ENCODE data around the gene HMCN1.
"Not testable (repeated sequence)": the region's sequence is repeated elsewhere in the genome, so short reads cannot be mapped to it uniquely, and the experiment has no call there.

The HMCN1 gene

DNA sequence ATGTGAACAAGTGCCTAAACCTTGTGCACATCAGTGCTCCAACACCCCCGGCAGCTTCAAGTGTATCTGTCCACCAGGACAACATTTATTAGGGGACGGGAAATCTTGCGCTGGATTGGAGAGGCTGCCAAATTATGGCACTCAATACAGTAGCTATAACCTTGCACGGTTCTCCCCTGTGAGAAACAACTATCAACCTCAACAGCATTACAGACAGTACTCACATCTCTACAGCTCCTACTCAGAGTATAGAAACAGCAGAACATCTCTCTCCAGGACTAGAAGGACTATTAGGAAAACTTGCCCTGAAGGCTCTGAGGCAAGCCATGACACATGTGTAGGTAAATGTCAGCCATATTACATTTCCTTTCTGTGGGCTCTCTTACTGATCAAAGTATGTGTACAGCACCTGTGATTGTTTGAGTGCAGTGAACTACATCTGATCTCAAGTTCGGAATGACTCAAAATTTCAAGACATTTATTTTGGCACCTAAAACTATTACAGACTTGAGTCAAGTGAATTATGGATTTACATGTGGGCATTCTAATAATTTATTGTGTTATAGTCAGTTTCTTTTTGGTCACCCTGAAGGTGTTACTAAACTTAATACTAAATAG lies 444.3 kb downstream of the HMCN1 start:
- DNase-seq: no peak
- Histone ChIP-seq H3K4me1 (no peaks in the 10 kb centered on the region), H3K4me3 (ENCODE audit: low read depth, low read length) (no peak overlapping the region; the same call in 1 of the 2 replicates), H3K9me3 (no peaks in the 10 kb centered on the region), H3K27me3 (no peaks in the 10 kb centered on the region), H3K36me3 (no peaks in the 10 kb centered on the region)
- TF ChIP-seq, protein P1, sequence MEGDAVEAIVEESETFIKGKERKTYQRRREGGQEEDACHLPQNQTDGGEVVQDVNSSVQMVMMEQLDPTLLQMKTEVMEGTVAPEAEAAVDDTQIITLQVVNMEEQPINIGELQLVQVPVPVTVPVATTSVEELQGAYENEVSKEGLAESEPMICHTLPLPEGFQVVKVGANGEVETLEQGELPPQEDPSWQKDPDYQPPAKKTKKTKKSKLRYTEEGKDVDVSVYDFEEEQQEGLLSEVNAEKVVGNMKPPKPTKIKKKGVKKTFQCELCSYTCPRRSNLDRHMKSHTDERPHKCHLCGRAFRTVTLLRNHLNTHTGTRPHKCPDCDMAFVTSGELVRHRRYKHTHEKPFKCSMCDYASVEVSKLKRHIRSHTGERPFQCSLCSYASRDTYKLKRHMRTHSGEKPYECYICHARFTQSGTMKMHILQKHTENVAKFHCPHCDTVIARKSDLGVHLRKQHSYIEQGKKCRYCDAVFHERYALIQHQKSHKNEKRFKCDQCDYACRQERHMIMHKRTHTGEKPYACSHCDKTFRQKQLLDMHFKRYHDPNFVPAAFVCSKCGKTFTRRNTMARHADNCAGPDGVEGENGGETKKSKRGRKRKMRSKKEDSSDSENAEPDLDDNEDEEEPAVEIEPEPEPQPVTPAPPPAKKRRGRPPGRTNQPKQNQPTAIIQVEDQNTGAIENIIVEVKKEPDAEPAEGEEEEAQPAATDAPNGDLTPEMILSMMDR (IDR thresholded peaks at IDR 0.05; ENCODE audit: low read depth, low read length): no peak

DNA sequence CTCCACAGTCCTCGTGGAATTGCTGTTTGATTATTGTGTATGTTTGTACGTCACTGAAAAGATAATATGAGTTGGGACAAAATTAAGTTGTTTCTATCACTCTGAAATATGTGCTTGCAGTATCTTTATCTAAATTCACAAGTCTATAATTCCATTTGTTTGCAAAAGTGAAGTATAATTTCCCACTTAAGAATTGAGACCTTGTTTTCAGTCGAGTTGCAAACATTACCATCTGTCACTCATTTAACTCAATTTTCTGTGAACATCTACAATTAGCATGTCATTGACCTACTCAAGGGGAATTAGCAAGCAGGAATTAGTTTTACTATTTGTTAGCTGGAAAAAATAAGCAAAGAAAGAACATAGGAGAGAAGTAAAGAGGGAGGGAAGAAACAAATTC lies 445.0 kb downstream of the HMCN1 start:
- DNase-seq: no peak
- Histone ChIP-seq H3K4me1 (no peaks in the 10 kb centered on the region), H3K9me3 (no peaks in the 10 kb centered on the region), H3K4me3 (ENCODE audit: low read depth, low read length) (peak overlapping the region; percentile 19), H3K27me3 (no peaks in the 10 kb centered on the region), H3K36me3 (no peaks in the 10 kb centered on the region)
- TF ChIP-seq, protein P1 (IDR thresholded peaks at IDR 0.05; ENCODE audit: low read depth, low read length): no peak

DNA sequence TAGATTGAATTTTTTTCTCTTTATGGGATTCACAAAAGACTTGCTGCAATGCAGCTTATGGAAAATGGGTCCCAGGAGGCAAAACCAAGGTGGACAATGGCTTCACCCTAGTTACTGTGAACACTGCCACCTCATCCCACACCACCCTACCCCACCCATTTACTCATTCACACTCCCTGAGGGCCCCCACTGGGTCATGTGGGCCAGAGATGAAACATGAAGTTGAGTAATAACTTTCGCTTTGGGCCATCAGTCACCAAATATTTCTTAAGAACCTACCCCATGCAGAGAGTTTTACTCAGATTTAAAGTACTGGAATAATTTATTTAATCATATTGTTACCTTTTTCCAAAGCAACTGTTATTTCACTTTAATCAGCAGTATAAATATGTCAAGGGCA lies 449.0 kb downstream of the HMCN1 start:
- no peaks in the 10 kb centered on the region for H3K9me3 ChIP-seq
- no peak overlapping the region for H3K4me3 ChIP-seq (ENCODE audit: low read depth, low read length)
- H3K4me1 ChIP-seq: no peaks in the 10 kb centered on the region
- DNase-seq: no peak
- TF ChIP-seq, protein P1 (IDR thresholded peaks at IDR 0.05; ENCODE audit: low read depth, low read length): no peak
- H3K27me3 ChIP-seq: no peaks in the 10 kb centered on the region; the same call in 1 of the 2 replicates
- no peaks in the 10 kb centered on the region for H3K36me3 ChIP-seq

DNA sequence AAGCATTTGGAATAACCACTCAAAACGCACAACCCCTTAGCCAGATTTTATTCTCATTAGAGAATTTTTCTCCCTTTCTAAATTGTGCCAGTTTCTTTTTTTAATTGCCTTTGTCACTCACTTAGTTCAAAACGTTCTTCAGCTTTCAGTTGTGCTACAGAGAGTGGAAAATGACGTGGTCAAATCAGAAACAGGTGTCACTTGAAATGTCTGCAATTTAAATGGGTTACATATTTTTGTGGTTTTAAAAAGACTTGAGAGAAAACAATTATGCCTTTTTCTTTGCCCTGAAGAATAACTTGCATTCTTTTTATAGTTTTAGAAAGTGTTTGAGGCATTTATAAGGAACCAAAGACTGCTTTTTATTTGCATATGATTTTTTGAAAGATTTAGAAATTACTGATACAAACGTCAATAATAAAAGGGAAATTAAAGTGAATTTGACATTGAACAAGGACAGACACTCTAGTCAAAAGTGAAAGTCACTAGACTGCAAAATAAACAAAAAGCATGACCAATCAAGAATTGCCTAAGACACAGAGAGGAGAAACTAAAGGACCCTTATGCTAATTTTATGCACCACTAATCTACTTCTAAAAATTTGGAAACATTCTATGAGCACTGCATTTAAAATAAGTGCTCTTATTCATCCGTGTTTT lies 449.9 kb downstream of the HMCN1 start:
- Histone ChIP-seq H3K9me3 (no peaks in the 10 kb centered on the region), H3K4me3 (ENCODE audit: low read depth, low read length) (no peak overlapping the region), H3K36me3 (no peaks in the 10 kb centered on the region), H3K27me3 (no peaks in the 10 kb centered on the region; the same call in 1 of the 2 replicates), H3K4me1 (no peaks in the 10 kb centered on the region)
- DNase-seq: no peak
- TF ChIP-seq, protein P1 (IDR thresholded peaks at IDR 0.05; ENCODE audit: low read depth, low read length): no peak

DNA sequence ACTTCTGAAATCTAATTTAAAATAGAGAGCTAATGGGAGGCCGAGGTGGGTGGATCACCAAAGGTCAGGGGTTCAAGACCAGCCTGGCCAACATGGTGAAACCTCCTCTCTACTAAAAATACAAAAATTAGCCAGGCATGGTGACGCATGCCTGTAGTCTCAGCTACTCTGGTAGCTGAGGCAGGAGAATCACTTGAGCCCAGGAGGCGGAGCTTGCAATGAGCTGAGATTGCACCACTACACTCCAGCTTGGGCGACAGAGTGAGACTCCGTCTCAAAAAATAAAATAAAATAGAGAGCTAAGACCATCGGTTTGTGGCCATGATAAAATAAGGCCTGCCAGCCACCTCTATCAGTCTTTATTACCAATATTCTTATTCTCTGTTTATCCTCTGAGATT lies 452.1 kb downstream of the HMCN1 start:
- not testable (repeated sequence) for H3K36me3 ChIP-seq; H3K9me3 ChIP-seq; H3K4me1 ChIP-seq; H3K27me3 ChIP-seq; H3K4me3 ChIP-seq (ENCODE audit: low read depth, low read length); DNase-seq

DNA sequence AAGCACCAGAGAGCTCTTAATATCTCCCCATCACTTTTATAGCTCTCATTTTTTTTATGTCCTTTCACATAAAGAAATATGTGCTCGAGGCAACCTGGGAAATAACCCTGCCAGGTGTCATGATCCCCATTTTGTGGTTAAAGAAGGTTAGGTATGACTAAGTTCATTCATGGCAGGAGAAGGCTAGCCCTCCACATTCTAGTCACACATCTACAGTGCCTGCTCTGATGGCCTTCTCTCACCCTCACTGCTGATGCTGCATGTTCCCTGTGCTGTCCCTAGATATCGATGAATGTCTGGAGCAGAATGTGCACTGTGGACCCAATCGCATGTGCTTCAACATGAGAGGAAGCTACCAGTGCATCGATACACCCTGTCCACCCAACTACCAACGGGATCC lies 453.4 kb downstream of the HMCN1 start:
- H3K9me3 ChIP-seq: no peaks in the 10 kb centered on the region
- H3K36me3 ChIP-seq: no peaks in the 10 kb centered on the region
- H3K4me3 ChIP-seq (ENCODE audit: low read depth, low read length): no peak overlapping the region
- TF ChIP-seq, protein P1 (IDR thresholded peaks at IDR 0.05; ENCODE audit: low read depth, low read length): no peak
- no peaks in the 10 kb centered on the region for H3K4me1 ChIP-seq
- no peak for DNase-seq
- no peaks in the 10 kb centered on the region; the same call in 1 of the 2 replicates for H3K27me3 ChIP-seq

All from BE2C (cell line).